ENCODE measurements around the gene KIF5A. TPM values are rescaled to one million over a fixed set of nuclear protein-coding genes. Genes with fewer than 3 reads are reported as not detected.

KIF5A gene
- total and polyA plus RNA-seq, 2 experiments from 2014 or later, result 0.11 to 0.36 TPM

DNA sequence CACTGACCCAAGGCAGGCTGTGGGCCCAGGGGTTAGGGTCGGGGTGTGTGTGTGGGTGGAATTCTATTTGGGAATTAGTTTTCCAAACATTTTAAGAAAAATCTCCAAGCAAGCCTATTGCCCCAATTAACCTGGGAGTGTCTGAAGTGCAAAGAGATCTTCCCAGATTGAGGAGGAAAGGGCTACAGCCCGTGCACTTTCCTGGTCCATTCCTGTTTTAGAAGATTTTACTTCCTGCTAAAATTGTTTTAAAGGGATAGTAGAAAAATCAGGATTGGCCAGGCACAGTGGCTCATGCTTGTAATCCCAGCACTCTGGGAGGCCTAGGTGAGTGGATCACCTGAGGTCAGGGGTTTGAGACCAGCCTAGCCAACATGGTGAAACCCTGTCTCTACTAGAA, 8.1 kb upstream of the KIF5A start:
- H3K27ac ChIP-seq, result no peak overlapping the region
- peaks cover 4% of the 10 kb centered on the region for H3K36me3 ChIP-seq
- H3K27me3 ChIP-seq, result no peaks in the 10 kb centered on the region
- no peak overlapping the region for H3K4me3 ChIP-seq
- no peak for DNase-seq (ENCODE audit: low read depth in 1 of 2, low spot score in 1 of 2)
- TF ChIP-seq, protein P1, sequence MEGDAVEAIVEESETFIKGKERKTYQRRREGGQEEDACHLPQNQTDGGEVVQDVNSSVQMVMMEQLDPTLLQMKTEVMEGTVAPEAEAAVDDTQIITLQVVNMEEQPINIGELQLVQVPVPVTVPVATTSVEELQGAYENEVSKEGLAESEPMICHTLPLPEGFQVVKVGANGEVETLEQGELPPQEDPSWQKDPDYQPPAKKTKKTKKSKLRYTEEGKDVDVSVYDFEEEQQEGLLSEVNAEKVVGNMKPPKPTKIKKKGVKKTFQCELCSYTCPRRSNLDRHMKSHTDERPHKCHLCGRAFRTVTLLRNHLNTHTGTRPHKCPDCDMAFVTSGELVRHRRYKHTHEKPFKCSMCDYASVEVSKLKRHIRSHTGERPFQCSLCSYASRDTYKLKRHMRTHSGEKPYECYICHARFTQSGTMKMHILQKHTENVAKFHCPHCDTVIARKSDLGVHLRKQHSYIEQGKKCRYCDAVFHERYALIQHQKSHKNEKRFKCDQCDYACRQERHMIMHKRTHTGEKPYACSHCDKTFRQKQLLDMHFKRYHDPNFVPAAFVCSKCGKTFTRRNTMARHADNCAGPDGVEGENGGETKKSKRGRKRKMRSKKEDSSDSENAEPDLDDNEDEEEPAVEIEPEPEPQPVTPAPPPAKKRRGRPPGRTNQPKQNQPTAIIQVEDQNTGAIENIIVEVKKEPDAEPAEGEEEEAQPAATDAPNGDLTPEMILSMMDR (IDR thresholded peaks at IDR 0.05; ENCODE audit: low read depth, low read length), result no peak
- no peaks in the 10 kb centered on the region for H3K9me3 ChIP-seq (ENCODE audit: low read depth)
- no peaks in the 10 kb centered on the region for H3K4me1 ChIP-seq (ENCODE audit: low read depth)

DNA sequence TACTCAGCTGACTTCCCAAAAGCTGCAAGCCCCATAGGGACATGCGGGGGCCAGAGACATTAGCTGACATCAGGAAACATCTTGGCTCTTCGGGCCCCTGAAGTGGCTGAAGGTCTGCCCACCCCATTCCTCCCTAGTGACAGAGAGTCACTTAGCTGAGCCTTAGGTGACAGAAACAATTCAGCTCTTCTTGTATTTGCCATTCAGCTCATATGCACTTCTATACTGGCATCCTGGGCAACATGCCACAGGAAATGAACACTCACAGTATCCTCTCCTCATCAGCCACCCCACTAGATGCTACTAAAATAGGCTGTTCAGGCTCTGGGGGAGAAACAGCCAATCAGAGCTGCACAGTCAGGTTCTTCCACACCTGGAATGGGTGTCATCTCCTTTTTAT, 6.3 kb upstream of the KIF5A start:
- H3K9me3 ChIP-seq (ENCODE audit: low read depth), result no peaks in the 10 kb centered on the region
- DNase-seq (ENCODE audit: low read depth in 1 of 2, low spot score in 1 of 2), result no peak
- no peaks in the 10 kb centered on the region for H3K4me1 ChIP-seq (ENCODE audit: low read depth)
- H3K4me3 ChIP-seq, result no peak overlapping the region
- H3K27me3 ChIP-seq, result peaks cover 9% of the 10 kb centered on the region
- TF ChIP-seq, protein P1 (IDR thresholded peaks at IDR 0.05; ENCODE audit: low read depth, low read length), result no peak
- peaks cover 4% of the 10 kb centered on the region for H3K36me3 ChIP-seq
- H3K27ac ChIP-seq, result no peak overlapping the region

DNA sequence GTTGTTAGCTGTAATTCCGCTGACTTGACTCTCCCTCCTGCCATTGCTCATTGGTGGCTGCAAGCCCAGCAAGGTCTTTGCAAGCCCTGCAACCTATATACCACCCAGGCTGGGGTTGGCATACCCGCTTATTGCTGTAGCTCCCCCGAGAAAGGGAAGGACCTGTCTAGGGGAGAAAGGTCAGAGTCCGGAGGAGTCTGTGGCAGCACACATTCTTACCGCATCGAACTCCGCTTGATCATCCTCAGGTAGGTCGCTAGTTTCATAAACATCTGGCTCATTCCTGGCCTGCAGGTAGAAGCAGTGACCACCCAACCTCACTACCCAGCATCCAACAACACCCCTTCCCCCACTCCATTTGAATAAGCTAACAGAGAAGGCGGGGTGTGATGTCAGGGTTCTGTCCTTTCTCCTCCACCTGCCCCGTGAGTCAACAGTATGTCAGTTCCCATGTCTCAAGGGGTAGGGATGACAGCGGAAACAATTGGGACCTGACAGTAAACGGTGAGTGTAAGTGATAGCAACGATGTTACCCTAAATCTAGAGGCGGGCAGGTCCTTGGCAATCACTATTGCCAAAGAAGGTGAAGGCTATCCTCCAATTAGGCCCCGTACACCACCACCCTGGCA, 3.9 kb upstream of the KIF5A start:
- Histone ChIP-seq H3K9me3 (ENCODE audit: low read depth) (no peaks in the 10 kb centered on the region), H3K36me3 (peaks cover 4% of the 10 kb centered on the region), H3K27ac (no peak overlapping the region), H3K4me3 (peak overlapping the region; percentile 97), H3K27me3 (peaks cover 32% of the 10 kb centered on the region), H3K4me1 (ENCODE audit: low read depth) (no peaks in the 10 kb centered on the region)
- no peak for DNase-seq (ENCODE audit: low read depth in 1 of 2, low spot score in 1 of 2)
- TF ChIP-seq, protein P1 (IDR thresholded peaks at IDR 0.05; ENCODE audit: low read depth, low read length), result no peak

DNA sequence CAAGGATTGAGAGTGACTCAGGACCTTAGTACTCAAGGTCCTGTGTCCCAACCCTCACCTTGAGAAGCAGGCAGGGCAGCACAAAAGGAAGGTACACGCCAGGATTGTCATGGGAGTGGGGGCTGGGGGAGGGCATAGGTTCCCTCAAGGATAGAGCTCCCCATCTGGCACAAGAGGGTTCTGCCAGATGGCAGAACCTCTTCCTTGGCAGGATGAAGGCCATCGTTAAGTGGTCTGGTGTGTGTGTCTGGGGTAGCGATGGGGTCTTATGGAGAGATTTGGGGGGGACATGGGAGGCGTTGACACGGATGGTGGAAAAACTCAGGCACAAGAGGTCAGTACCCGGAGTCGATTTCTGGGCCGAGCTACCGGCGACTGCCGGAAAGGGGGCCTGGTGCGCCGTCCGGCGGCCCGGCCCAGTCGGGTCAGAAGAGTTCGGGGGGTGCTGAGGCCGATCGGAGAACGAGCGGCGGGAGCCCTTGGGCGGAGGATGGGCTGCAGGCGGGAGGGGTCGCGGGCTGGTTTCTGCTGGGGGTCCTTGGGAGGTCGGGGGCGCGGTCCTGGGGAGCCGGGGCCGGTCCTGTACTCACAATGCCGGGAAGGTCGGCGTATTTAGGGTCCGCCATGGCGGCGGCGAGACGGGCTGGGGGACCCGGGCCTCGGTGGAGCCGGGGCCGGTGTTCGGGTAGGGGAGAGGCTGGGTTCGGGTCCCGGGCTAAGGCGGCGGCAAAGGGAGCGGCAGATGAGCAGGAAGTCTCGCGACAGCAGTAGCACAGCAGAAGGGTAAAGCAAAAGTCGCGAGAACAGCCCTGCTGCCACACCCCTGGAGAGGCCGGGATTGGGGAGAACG, 3.2 kb upstream of the KIF5A start, which contains the start of gene DCTN2:
Gene DCTN2 (minus strand): TSS at position 755 of the 850 bp plus-strand sequence. CDS start 129 bp downstream, at position 626.
- H3K9me3 ChIP-seq (ENCODE audit: low read depth), result no peaks in the 10 kb centered on the region
- H3K27me3 ChIP-seq, result peaks cover 39% of the 10 kb centered on the region
- H3K36me3 ChIP-seq, result peaks cover 2% of the 10 kb centered on the region
- H3K4me3 ChIP-seq, result peak within 1 kb of the TSS; percentile 97
- DNase-seq (ENCODE audit: low read depth in 1 of 2, low spot score in 1 of 2), result peak; percentile 97 to 98
- TF ChIP-seq, protein P1 (IDR thresholded peaks at IDR 0.05; ENCODE audit: low read depth, low read length), result peak; percentile 23
- H3K27ac ChIP-seq, result no peak within 1 kb of the TSS
- H3K4me1 ChIP-seq (ENCODE audit: low read depth), result no peaks in the 10 kb centered on the region

DNA sequence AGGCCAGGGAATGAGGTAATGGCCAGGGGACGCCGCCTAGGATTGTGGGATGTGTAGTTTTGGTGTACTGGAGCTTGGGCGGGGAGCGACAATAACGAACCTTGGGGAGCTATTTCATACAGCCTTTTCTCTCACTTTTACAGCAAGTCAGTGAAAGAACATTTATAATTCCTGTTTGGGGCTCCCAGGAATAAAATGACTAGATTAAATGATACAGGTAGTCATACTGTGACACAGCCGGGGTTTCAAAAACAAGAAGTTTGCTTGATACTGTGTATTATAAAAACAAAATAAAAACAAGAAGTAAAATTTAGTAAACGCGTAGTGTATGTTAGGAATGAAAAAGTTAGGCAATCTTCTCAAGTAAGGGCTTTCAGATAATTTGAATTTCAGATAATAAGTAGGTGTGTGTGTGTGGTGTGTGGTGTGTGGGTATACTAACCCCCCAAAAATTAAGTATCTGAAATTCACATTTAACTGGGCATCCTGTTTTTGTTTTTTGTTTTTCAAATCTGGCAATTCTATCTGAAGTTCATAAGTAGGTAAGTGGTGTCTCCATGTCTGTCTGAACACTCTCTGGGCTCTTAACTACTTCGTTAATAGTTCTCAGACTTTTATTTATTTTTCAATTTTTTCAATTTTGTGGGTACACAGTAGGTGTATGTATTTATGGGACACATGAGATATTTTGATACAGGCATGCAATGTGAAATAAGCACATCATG, 2.4 kb upstream of the KIF5A start:
- H3K36me3 ChIP-seq, result no peaks in the 10 kb centered on the region
- no peaks in the 10 kb centered on the region for H3K4me1 ChIP-seq (ENCODE audit: low read depth)
- H3K27me3 ChIP-seq, result peaks cover 45% of the 10 kb centered on the region
- no peaks in the 10 kb centered on the region for H3K9me3 ChIP-seq (ENCODE audit: low read depth)
- H3K4me3 ChIP-seq, result peak overlapping the region; percentile 97
- TF ChIP-seq, protein P1 (IDR thresholded peaks at IDR 0.05; ENCODE audit: low read depth, low read length), result no peak
- DNase-seq (ENCODE audit: low read depth in 1 of 2, low spot score in 1 of 2), result no peak
- no peak overlapping the region for H3K27ac ChIP-seq

Data from cardiac muscle cell (in vitro differentiated cells and primary cell).